HG03108 (cell line): ENCODE measurements around the gene MBP.

Experiments
- ATAC-seq: cut with Tn5 transposase; IDR thresholded peaks from one replicate; pipeline ENCODE4 v1.9.1; 2021; ENCODE audit warnings: moderate library complexity; ENCODE audit not compliant: unreplicated experiment

MBP gene

GRCh38 chr18:77116201-77117080 lies 16.1 kb downstream of the MBP start:
- no peak for ATAC-seq

- ATAC-seq, result no peak
Observed at GRCh38 chr18:77115192-77115953, 17.2 kb downstream of the MBP start.

DNA sequence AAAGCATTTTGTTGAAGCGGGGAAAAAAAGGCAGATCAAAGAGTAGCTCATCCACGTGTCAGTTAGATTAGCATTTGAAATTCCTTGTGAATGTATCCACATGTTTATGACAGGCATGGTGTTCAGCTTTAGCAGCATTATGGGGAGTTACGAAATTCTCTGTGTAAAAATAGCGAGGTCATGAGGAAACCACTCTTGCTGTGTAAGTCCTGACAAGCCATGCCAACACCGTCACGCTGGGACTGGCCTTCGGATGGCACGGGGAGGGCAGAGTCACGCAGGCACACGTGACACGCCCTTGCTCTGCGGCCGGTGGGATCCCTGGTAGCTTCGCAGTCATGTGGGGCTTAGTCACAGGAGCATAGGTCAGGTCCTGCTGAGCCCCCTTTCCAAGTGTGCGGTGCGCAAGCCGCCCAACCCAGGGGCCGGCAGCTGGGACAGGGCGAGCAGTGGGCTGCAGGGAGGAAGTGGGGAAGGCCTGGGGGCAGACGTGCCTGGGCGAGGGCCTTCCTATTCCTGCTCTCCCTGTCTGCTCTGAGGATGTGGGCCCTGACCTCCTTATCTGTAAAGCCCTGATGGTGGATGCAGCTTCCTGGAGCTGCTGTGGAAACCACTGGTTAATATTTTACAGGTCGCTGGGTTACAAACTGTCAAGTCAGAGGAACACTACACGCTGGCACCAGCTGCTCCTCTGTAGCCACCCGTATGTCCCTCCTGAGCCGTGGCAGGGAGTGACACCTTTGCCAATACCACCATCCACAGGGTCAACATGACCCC lies 18.0 kb downstream of the MBP start:
- peak; percentile 79 for ATAC-seq

DNA sequence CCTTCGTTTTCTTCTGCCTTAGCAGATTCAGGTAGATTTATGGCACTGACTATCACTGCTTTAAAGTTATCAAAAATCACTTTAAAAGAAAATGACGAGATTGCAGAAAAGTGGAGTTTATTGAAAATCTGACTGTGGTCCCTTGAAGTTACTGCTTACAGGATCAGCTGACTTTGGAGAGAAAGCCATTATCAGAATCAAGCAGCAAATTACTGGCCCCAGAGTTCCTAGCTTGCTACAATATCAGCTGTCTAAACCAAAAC lies 18.5 kb downstream of the MBP start:
- no peak for ATAC-seq

DNA sequence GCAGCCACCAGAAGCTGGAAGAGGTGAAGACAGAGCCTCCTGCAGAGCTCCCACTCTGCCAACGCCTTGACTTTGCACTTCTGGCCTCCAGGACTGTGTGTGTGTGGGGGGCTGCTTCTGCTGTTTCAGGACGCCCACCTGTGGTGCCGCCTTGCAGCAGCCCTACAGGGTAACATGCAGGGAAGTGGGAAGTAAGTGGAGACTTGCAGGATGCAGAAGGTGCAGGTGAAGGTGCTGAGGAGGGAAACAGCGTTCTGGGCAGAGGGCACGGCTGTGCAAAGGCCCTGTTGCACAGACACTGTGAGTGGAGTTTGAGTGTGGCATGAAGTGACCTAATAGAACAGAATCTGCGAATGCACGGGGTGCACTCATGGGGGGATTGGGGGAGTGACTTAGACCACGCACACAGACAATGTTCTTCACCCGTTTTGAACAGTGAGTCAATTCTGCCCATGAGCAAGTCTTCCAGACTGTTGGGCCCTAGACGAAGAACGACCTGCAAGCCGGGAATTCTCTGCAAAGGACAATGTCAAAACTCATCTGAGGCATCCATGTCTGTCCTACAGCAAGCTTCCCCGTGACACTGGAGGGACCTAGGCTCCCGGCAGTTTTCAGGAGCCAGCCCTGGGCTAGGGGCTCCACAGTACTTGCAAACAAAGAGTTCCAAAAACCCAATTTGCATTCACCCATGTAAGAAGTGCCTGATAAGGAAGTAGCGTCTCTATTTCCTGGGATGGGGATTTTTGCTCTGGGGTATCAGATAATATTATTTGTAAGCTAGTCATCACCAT lies 19.0 kb downstream of the MBP start:
- no peak for ATAC-seq

DNA sequence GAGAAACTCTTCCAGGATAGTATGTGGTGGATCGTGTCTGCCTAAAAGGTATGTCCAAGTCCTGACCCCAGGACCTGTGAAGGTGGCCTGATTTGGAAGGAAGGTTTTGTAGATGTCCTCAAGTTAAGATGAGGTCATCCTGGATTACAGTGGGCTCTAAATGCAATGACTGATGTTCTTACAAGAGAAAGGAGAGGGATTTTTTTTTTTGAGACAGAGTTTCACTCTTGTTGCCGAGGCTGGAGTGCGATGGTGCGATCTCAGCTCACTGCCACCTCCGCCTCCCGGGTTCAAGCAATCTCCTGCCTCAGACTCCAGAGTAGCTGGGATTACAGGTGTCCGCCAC lies 19.9 kb downstream of the MBP start:
- ATAC-seq, result no peak

- ATAC-seq, result no peak
Observed at GRCh38 chr18:77111951-77112746, 20.4 kb downstream of the MBP start.

DNA sequence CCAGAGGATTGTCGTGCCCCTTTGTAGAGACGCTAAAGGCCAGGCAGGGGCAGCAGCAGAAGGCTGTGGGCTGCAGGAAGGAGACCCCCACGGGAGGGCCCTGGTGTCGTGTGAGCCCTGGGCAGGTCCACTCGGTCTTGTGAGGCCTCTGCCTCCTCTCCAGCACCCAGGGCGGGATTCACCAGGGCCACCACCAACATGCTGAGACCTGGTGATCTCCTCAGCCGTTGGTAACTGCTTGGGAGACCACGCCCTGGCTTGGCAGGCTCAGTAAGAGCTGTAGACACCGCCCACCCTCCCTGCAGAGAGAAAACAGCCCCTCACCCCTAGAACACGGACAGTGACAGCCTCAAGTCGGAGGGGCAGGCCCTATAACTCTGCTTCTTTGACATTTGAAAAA lies 21.1 kb downstream of the MBP start:
- ATAC-seq, result no peak

GRCh38 chr18:77110936-77111335 lies 21.6 kb downstream of the MBP start:
- ATAC-seq, result no peak

GRCh38 chr18:77110400-77110799 lies 22.2 kb downstream of the MBP start:
- ATAC-seq, result no peak

DNA sequence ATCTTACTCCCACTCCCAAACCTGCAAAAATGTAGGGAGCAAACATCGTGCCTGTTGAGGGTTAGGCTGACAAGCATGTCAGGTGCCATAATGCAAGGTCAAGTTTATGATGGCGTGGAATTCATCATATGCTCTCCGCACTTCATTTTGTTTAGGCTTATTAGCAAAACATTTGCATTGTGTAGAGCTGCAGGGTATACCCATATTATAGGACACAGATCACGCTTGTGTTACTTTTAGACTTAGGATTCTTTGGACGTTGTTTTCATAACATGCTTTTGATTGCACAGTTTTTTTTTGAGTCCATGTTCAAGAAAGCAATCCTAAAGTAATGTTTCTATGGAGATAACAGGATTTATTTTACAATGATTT lies 22.9 kb downstream of the MBP start:
- ATAC-seq, result no peak

- ATAC-seq, result no peak
Observed at GRCh38 chr18:77108821-77109647, 23.5 kb downstream of the MBP start.

GRCh38 chr18:77108001-77108692 lies 24.4 kb downstream of the MBP start:
- peak; percentile 60 for ATAC-seq

GRCh38 chr18:77107292-77107691 lies 25.3 kb downstream of the MBP start:
- no peak for ATAC-seq

GRCh38 chr18:77106331-77106730 lies 26.3 kb downstream of the MBP start:
- no peak for ATAC-seq

DNA sequence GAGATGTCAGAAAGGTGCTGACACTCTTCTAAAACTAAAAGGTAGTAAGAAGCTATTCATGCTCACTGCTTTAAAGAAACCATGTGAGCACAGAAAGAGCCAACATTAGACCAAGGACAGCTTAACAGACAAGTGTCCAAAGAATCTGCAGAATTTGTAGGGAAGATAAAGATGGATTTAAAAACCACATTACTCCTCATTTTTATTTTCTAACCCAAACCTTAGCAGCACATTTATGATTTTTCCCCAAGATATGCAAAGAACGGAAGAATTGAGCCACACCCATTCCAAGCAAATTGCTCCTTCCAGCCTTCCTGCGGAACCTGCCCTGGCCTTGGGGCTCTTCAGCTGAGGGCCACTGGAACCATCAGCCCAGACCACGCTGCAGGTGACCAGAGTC lies 26.9 kb downstream of the MBP start:
- no peak for ATAC-seq

GRCh38 chr18:77105028-77105427 lies 27.6 kb downstream of the MBP start:
- no peak for ATAC-seq

- no peak for ATAC-seq
Observed at GRCh38 chr18:77103991-77104531, 28.5 kb downstream of the MBP start.
